HFFc6 (cell line): Measurements from ENCODE around the gene GLT8D1. TPM values are rescaled to one million over a fixed set of nuclear protein-coding genes. Genes with fewer than 3 reads are reported as not detected.

Experiments
- DNase-seq: peaks from one replicate; pipeline ENCODE4 v3.0.0-alpha.2; 2018
- H3K27ac Mint-ChIP-seq: 2 replicates; pipeline ENCODE4 v1.8.0; 2020; ENCODE audit warnings: mild to moderate bottlenecking, mixed read lengths
- H3K27me3 Mint-ChIP-seq: 2 replicates; pipeline ENCODE4 v1.8.0; 2021; ENCODE audit warnings: mild to moderate bottlenecking, moderate library complexity, mixed read lengths; ENCODE audit not compliant: insufficient read depth
- H3K36me3 Mint-ChIP-seq: 2 replicates; pipeline ENCODE4 v1.8.0; 2021; ENCODE audit warnings: low read depth, mixed read lengths
- H3K4me1 Mint-ChIP-seq: 2 replicates; pipeline ENCODE4 v1.8.0; 2020; ENCODE audit warnings: low read depth, mixed read lengths
- H3K4me3 Mint-ChIP-seq: 2 replicates; pipeline ENCODE4 v1.8.0; 2020; ENCODE audit warnings: mild to moderate bottlenecking, moderate library complexity, mixed read lengths
- H3K9me3 Mint-ChIP-seq: 2 replicates; pipeline ENCODE4 v1.8.0; 2020; ENCODE audit warnings: mild to moderate bottlenecking, mixed read lengths
- total RNA-seq, 6 experiments: library from RNA; stranded (reverse); fragmentation: NEBNext Ultra II Directional; extraction: Animal tissue kit (Norgen Biotek cat#: 25700); gene quantifications; 2 replicates in 1 of 6; 3 replicates in 5 of 6; pipeline ENCODE4 v1.2.3, GENCODE V29; 2021
- TF ChIP-seq, protein P1 (sequence below): fragments of 200-600 bp; sonication (generic); IDR thresholded peaks from 2 replicates; pipeline ENCODE4 v1.5.0; 2021; ENCODE audit warnings: antibody characterized with exemption, mild to moderate bottlenecking

Gene GLT8D1
- total RNA-seq, 6 experiments from 2014 or later = 72.6 to 90.9 (median 88.5) TPM

DNA sequence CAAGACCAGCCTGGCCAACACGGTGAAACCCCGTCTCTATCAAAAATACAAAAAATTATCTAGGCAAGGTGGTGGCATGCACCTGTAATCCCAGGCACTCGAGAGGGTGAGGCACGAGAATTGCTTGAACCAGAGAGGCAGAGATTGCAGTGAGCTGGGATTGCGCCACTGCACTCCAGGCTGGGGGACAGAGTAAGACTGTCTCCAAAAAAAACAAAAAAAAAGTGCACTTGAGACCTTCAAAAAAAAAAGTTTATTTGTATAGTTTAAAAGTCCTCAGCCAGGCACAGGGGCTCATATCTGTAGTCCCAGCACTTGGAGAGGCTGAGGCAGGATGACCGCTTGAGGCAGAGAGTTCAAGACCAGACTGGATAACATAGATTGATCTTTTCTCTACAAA lies 22.0 kb downstream of the GLT8D1 start:
- no peak for DNase-seq
- H3K27ac Mint-ChIP-seq = peak overlapping the region; percentile 90; the same call in 1 of the 2 replicates
- H3K9me3 Mint-ChIP-seq = no peaks in the 10 kb centered on the region; the same call in 1 of the 2 replicates
- TF ChIP-seq, protein P1, sequence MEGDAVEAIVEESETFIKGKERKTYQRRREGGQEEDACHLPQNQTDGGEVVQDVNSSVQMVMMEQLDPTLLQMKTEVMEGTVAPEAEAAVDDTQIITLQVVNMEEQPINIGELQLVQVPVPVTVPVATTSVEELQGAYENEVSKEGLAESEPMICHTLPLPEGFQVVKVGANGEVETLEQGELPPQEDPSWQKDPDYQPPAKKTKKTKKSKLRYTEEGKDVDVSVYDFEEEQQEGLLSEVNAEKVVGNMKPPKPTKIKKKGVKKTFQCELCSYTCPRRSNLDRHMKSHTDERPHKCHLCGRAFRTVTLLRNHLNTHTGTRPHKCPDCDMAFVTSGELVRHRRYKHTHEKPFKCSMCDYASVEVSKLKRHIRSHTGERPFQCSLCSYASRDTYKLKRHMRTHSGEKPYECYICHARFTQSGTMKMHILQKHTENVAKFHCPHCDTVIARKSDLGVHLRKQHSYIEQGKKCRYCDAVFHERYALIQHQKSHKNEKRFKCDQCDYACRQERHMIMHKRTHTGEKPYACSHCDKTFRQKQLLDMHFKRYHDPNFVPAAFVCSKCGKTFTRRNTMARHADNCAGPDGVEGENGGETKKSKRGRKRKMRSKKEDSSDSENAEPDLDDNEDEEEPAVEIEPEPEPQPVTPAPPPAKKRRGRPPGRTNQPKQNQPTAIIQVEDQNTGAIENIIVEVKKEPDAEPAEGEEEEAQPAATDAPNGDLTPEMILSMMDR = no peak
- H3K27me3 Mint-ChIP-seq = peaks cover 3% of the 10 kb centered on the region; the same call in 1 of the 2 replicates
- H3K4me3 Mint-ChIP-seq = peak overlapping the region; percentile 22; the same call in 1 of the 2 replicates
- H3K36me3 Mint-ChIP-seq = peaks cover 45% of the 10 kb centered on the region
- peaks cover 73% of the 10 kb centered on the region for H3K4me1 Mint-ChIP-seq

DNA sequence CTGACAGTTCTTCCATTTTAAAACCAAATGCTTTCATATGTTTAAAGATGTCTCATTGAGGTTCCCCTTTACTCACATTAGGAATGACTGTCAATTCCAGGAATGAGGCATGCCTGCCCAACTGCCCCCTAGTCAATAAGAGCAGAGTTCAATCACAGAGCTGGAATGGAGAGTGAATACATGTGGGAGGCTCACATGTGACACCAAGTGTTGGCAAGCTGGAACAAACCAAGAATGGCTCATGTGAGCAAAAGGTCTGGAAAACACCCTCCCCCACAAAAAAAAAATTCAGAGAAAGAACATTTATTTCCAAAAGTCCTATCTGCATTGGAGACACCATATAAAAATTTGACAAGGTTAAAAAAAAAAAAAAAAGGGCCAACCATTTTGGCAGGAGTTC lies 23.6 kb downstream of the GLT8D1 start:
- TF ChIP-seq, protein P1 = peak; percentile 54
- Mint-ChIP-seq H3K36me3 (peaks cover 43% of the 10 kb centered on the region), H3K9me3 (no peaks in the 10 kb centered on the region; the same call in 1 of the 2 replicates), H3K4me1 (peaks cover 57% of the 10 kb centered on the region), H3K27me3 (peaks cover 3% of the 10 kb centered on the region; the same call in 1 of the 2 replicates), H3K27ac (peak overlapping the region; percentile 67), H3K4me3 (0 out of 2 replicates have a peak overlapping the region, but pooled peaks have one; percentile 4)
- peak; percentile 59 for DNase-seq

DNA sequence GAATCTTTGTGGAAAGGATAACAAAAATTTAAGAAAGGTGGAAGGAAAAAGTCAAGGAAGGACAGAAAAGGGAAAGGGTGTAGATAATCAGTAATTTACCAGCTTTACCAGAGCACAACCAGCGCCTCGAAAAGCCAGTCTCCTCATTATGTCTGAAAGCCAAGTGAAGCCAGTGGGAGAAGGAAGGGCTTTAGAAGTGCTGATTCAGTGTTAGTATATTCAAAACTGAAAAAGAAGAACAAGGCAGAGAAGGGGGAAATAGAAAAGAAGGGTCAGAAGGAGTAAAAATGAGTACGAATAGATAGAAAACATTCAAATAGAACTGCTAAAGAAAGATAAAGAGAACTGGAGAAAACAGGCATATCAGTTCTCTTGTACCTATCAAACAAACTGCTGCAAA lies 24.0 kb downstream of the GLT8D1 start:
- Mint-ChIP-seq H3K9me3 (no peaks in the 10 kb centered on the region; the same call in 1 of the 2 replicates), H3K27ac (peak overlapping the region; percentile 67), H3K4me1 (peaks cover 53% of the 10 kb centered on the region), H3K4me3 (no peak overlapping the region), H3K27me3 (peaks cover 3% of the 10 kb centered on the region; the same call in 1 of the 2 replicates), H3K36me3 (peaks cover 43% of the 10 kb centered on the region)
- TF ChIP-seq, protein P1 = no peak
- no peak for DNase-seq

DNA sequence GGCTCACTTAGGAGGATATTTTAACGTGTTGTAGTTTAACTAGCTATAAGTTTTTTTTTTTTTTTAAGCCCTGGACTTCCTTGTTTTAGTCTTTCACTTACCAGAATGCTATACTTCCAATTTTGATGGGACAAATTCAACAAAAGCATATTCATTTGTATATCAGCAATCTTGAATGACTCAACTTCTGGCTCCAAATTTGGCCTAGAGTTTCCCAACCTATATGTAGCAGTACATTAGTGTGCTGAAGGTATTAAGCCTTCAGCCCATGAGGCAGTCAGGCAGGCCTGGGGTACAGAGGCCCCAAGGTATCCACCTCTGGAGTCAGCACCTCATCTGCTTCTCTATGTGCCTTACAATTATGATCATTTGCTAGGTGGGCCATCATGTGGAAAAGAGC lies 25.8 kb downstream of the GLT8D1 start:
- peaks cover 51% of the 10 kb centered on the region for H3K4me1 Mint-ChIP-seq
- no peaks in the 10 kb centered on the region; the same call in none of the 2 replicates for H3K27me3 Mint-ChIP-seq
- no peaks in the 10 kb centered on the region for H3K9me3 Mint-ChIP-seq
- TF ChIP-seq, protein P1 = no peak
- peak overlapping the region; percentile 50 for H3K27ac Mint-ChIP-seq
- H3K36me3 Mint-ChIP-seq = peaks cover 46% of the 10 kb centered on the region
- H3K4me3 Mint-ChIP-seq = no peak overlapping the region
- no peak for DNase-seq

DNA sequence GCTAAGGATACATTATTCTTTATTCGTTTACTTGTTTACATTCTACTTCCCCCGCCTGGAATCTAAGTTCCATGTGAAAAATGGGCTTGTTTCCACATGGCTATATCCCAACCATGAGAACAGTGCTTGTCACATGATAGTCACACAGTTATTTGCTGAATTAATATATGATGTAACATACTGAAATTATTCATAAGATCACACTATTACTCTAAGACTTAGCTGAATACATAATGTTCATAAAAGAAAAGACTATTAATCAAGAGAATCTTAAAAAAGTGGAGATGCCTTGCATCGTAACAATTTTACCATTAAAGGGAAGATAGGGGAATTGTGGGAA lies 26.4 kb downstream of the GLT8D1 start:
- H3K4me3 Mint-ChIP-seq = no peak overlapping the region
- H3K4me1 Mint-ChIP-seq = peaks cover 44% of the 10 kb centered on the region
- H3K27ac Mint-ChIP-seq = peak overlapping the region; percentile 50
- peaks cover 42% of the 10 kb centered on the region for H3K36me3 Mint-ChIP-seq
- no peaks in the 10 kb centered on the region; the same call in none of the 2 replicates for H3K27me3 Mint-ChIP-seq
- DNase-seq = no peak
- TF ChIP-seq, protein P1 = no peak
- H3K9me3 Mint-ChIP-seq = no peaks in the 10 kb centered on the region
